ENCODE data around the gene CELSR3. TPM values are rescaled to one million over a fixed set of nuclear protein-coding genes. Genes with fewer than 3 reads are reported as not detected.

Gene CELSR3
- total RNA-seq, 1 donor from 2014 or later = 2.3 TPM

GRCh38 chr3:48692551-48692950, 29.9 kb upstream of the CELSR3 start:
- ATAC-seq (ENCODE audit: low read depth) = no peak
- intact Hi-C loops (cut with micrococcal nuclease) = no loop called here
- H3K4me3 Mint-ChIP-seq = no peak overlapping the region
- H3K36me3 Mint-ChIP-seq (ENCODE audit: low read depth) = peaks cover 80% of the 10 kb centered on the region
- no peak for TF ChIP-seq CTCF (IDR thresholded peaks at IDR 0.05)
- H3K27ac Mint-ChIP-seq = no peak overlapping the region
- ChIA-PET CTCF (no interaction called here), POLR2A (no interaction called here)
- H3K4me1 Mint-ChIP-seq = peaks cover 6% of the 10 kb centered on the region
- no peaks in the 10 kb centered on the region for H3K27me3 Mint-ChIP-seq
- no peaks in the 10 kb centered on the region for H3K9me3 Mint-ChIP-seq
- DNase-seq = no peak

- ATAC-seq (ENCODE audit: low read depth) (no peak), DNase-seq (no peak)
- no peak overlapping the region for H3K27ac Mint-ChIP-seq
- no peaks in the 10 kb centered on the region for H3K9me3 Mint-ChIP-seq
- ChIA-PET CTCF (no interaction called here), POLR2A (no interaction called here)
- no peaks in the 10 kb centered on the region for H3K27me3 Mint-ChIP-seq
- H3K4me3 Mint-ChIP-seq = no peak overlapping the region
- H3K36me3 Mint-ChIP-seq (ENCODE audit: low read depth) = peaks cover 81% of the 10 kb centered on the region
- H3K4me1 Mint-ChIP-seq = peaks cover 8% of the 10 kb centered on the region
- TF ChIP-seq CTCF (IDR thresholded peaks at IDR 0.05) = no peak
- intact Hi-C loops (cut with micrococcal nuclease) = no loop called here
These were observed 28.3 kb upstream of the CELSR3 start for GRCh38 chr3:48690846-48691458.

- CTCF ChIA-PET = no interaction called here
- no peak overlapping the region for H3K27ac Mint-ChIP-seq
These were observed 26.7 kb upstream of the CELSR3 start for GRCh38 chr3:48689384-48689783.

GRCh38 chr3:48688737-48689075, 26.0 kb upstream of the CELSR3 start:
- peaks cover 66% of the 10 kb centered on the region for H3K36me3 Mint-ChIP-seq (ENCODE audit: low read depth)
- no peak overlapping the region for H3K4me3 Mint-ChIP-seq
- POLR2A ChIA-PET = no interaction called here

More at GRCh38 chr3:48689384-48689783, 26.7 kb upstream of the CELSR3 start:
- H3K9me3 Mint-ChIP-seq = no peaks in the 10 kb centered on the region
- intact Hi-C loops (cut with micrococcal nuclease) = loop anchor here (5.0 to 10.0 kb wide), 2 partner anchors 182 to 415 kb away; no protein-coding TSS in a partner anchor
- POLR2A ChIA-PET = no interaction called here
- no peak for DNase-seq
- H3K27me3 Mint-ChIP-seq = no peaks in the 10 kb centered on the region
- ATAC-seq (ENCODE audit: low read depth) = no peak
- TF ChIP-seq CTCF (IDR thresholded peaks at IDR 0.05) = no peak
- peaks cover 71% of the 10 kb centered on the region for H3K36me3 Mint-ChIP-seq (ENCODE audit: low read depth)
- peaks cover 19% of the 10 kb centered on the region for H3K4me1 Mint-ChIP-seq
- H3K4me3 Mint-ChIP-seq = no peak overlapping the region

More at GRCh38 chr3:48688737-48689075, 26.0 kb upstream of the CELSR3 start:
- no peak overlapping the region for H3K27ac Mint-ChIP-seq
- DNase-seq = no peak
- no peak for TF ChIP-seq CTCF (IDR thresholded peaks at IDR 0.05)
- H3K9me3 Mint-ChIP-seq = no peaks in the 10 kb centered on the region
- no peak for ATAC-seq (ENCODE audit: low read depth)
- H3K27me3 Mint-ChIP-seq = no peaks in the 10 kb centered on the region
- CTCF ChIA-PET = interaction anchor here (0.7 kb wide), 1 partner anchor 288 kb away, joined by 3 read pairs; no protein-coding TSS in a partner anchor
- H3K4me1 Mint-ChIP-seq = peaks cover 22% of the 10 kb centered on the region
- intact Hi-C loops (cut with micrococcal nuclease) = loop anchor here (5.0 to 10.0 kb wide), 2 partner anchors 181 to 414 kb away; no protein-coding TSS in a partner anchor
